HEK293 (cell line): ENCODE data around the gene ZBTB18.
"Not testable (repeated sequence)": the region's sequence is repeated elsewhere in the genome, so short reads cannot be mapped to it uniquely, and the experiment has no call there.

Experiments
- CTCF ChIA-PET: fragments of 350-600 bp; formaldehyde crosslinking; extraction: SDS; loops from one replicate; lab custom pipeline; 2021; ENCODE audit warnings: antibody characterized with exemption; lab: Yijun Ruan, JAX
- POLR2A ChIA-PET: fragments of 300-600 bp; formaldehyde crosslinking; extraction: SDS; loops from one replicate; lab custom pipeline; 2020; ENCODE audit warnings: antibody characterized with exemption, inconsistent platforms; lab: Yijun Ruan, JAX
- H3K27ac ChIP-seq: fragments of 200-500 bp; sonication (Bioruptor generic); 2 replicates; pipeline ENCODE4 v1.5.1; 2014; ENCODE audit warnings: low read depth, low read length, control low read depth, inconsistent platforms; ENCODE audit errors: extremely low read depth
- H3K36me3 ChIP-seq, 2 experiments: fragments of 200-500 bp in 1 of 2; sonication (Bioruptor generic) in 1 of 2; 1 replicate in 1 of 2; 2 replicates in 1 of 2; pipeline ENCODE4 v1.5.1; 2014 to 2017; ENCODE audit warnings: inconsistent platforms in 2 of 2, low read length in 2 of 2; ENCODE audit not compliant: control insufficient read depth in 2 of 2, insufficient read depth in 1 of 2
- H3K4me1 ChIP-seq: fragments of 200-500 bp; sonication (Bioruptor generic); 2 replicates; pipeline ENCODE4 v1.5.1; 2014; ENCODE audit warnings: mild to moderate bottlenecking, low read length, inconsistent platforms; ENCODE audit not compliant: control insufficient read depth, insufficient read depth
- H3K4me3 ChIP-seq: 2 replicates; pipeline ENCODE4 v1.5.1; 2011; ENCODE audit warnings: low read depth, mild to moderate bottlenecking, control low read depth, low read length, moderate library complexity
- H3K9me3 ChIP-seq: fragments of 200-500 bp; sonication (Bioruptor generic); 2 replicates; pipeline ENCODE4 v1.5.1; 2014; ENCODE audit warnings: low read depth, low read length, inconsistent platforms; ENCODE audit not compliant: control insufficient read depth, insufficient read depth
- GFI1B ChIP-seq: fragments of 450-650 bp; formaldehyde crosslinking; IDR thresholded peaks from 2 replicates; pipeline ENCODE4 v1.5.1; 2016; ENCODE audit warnings: missing biosample characterization, missing genetic modification characterization
- PRDM10 ChIP-seq: fragments of 450-650 bp; formaldehyde crosslinking; IDR thresholded peaks from 2 replicates; pipeline ENCODE4 v1.5.1; 2016; ENCODE audit warnings: missing biosample characterization, missing genetic modification characterization
- REPIN1 ChIP-seq: fragments of 450-650 bp; formaldehyde crosslinking; IDR thresholded peaks from 2 replicates; pipeline ENCODE4 v1.5.1; 2017; ENCODE audit warnings: missing biosample characterization, missing genetic modification characterization, low read depth
- SCRT2 ChIP-seq: fragments of 450-650 bp; formaldehyde crosslinking; IDR thresholded peaks from 2 replicates; pipeline ENCODE4 v1.5.1; 2016; ENCODE audit warnings: missing biosample characterization, missing genetic modification characterization
- YY1 ChIP-seq: fragments of 450-650 bp; formaldehyde crosslinking; IDR thresholded peaks from 2 replicates; pipeline ENCODE4 v1.5.1; 2018; ENCODE audit warnings: missing biosample characterization, missing genetic modification characterization
- ZBTB8A ChIP-seq: fragments of 450-650 bp; formaldehyde crosslinking; IDR thresholded peaks from 2 replicates; pipeline ENCODE4 v1.5.1; 2016; ENCODE audit warnings: missing biosample characterization, missing genetic modification characterization
- ZNF146 ChIP-seq: fragments of 450-650 bp; formaldehyde crosslinking; IDR thresholded peaks from 2 replicates; pipeline ENCODE4 v1.5.1; 2016; ENCODE audit warnings: missing biosample characterization, missing genetic modification characterization
- ZNF266 ChIP-seq: fragments of 450-650 bp; formaldehyde crosslinking; IDR thresholded peaks from 2 replicates; pipeline ENCODE4 v1.5.1; 2016; ENCODE audit warnings: missing biosample characterization, missing genetic modification characterization, low read depth
- ZNF324 ChIP-seq: fragments of 450-650 bp; formaldehyde crosslinking; IDR thresholded peaks from 2 replicates; pipeline ENCODE4 v1.5.1; 2016; ENCODE audit warnings: missing biosample characterization, missing genetic modification characterization
- ZNF341 ChIP-seq: fragments of 450-650 bp; formaldehyde crosslinking; IDR thresholded peaks from 2 replicates; pipeline ENCODE4; 2016; ENCODE audit warnings: low read depth, missing biosample characterization, missing genetic modification characterization
- ZNF350 ChIP-seq: fragments of 450-650 bp; formaldehyde crosslinking; IDR thresholded peaks from 2 replicates; pipeline ENCODE4 v1.5.0; 2017; ENCODE audit warnings: missing biosample characterization, mild to moderate bottlenecking, missing genetic modification characterization
- ZNF362 ChIP-seq: fragments of 450-650 bp; formaldehyde crosslinking; IDR thresholded peaks from 2 replicates; pipeline ENCODE4 v1.5.1; 2016; ENCODE audit warnings: missing biosample characterization, missing genetic modification characterization
- ZNF366 ChIP-seq: fragments of 450-650 bp; formaldehyde crosslinking; conservative IDR thresholded peaks from 2 replicates; pipeline ENCODE4 v1.5.1; 2016; ENCODE audit warnings: missing biosample characterization, missing genetic modification characterization
- ZNF394 ChIP-seq: fragments of 450-650 bp; formaldehyde crosslinking; IDR thresholded peaks from 2 replicates; pipeline ENCODE4 v1.5.1; 2016; ENCODE audit warnings: missing biosample characterization, missing genetic modification characterization, mild to moderate bottlenecking, moderate library complexity, borderline replicate concordance
- ZNF416 ChIP-seq: fragments of 450-650 bp; formaldehyde crosslinking; IDR thresholded peaks from 2 replicates; pipeline ENCODE4 v1.5.1; 2016; ENCODE audit warnings: missing biosample characterization, missing genetic modification characterization
- ZNF521 ChIP-seq: fragments of 450-650 bp; formaldehyde crosslinking; IDR thresholded peaks from 2 replicates; pipeline ENCODE4 v1.5.1; 2017; ENCODE audit warnings: missing biosample characterization, mild to moderate bottlenecking, missing genetic modification characterization
- ZNF580 ChIP-seq: fragments of 450-650 bp; formaldehyde crosslinking; IDR thresholded peaks from 2 replicates; pipeline ENCODE4 v1.5.1; 2016; ENCODE audit warnings: missing biosample characterization, missing genetic modification characterization
- ZNF645 ChIP-seq: fragments of 450-650 bp; formaldehyde crosslinking; IDR thresholded peaks from 2 replicates; pipeline ENCODE4; 2016; ENCODE audit warnings: missing biosample characterization, missing genetic modification characterization
- ZNF701 ChIP-seq: fragments of 450-650 bp; formaldehyde crosslinking; IDR thresholded peaks from 2 replicates; pipeline ENCODE4 v1.5.1; 2016; ENCODE audit warnings: missing biosample characterization, missing genetic modification characterization
- ZNF776 ChIP-seq: fragments of 450-650 bp; formaldehyde crosslinking; IDR thresholded peaks from 2 replicates; pipeline ENCODE4 v1.5.0; 2017; ENCODE audit warnings: missing biosample characterization, missing genetic modification characterization, borderline replicate concordance
- ZNF792 ChIP-seq: fragments of 450-650 bp; formaldehyde crosslinking; IDR thresholded peaks from 2 replicates; pipeline ENCODE4 v1.5.1; 2016; ENCODE audit warnings: missing biosample characterization, missing genetic modification characterization

ZBTB18 gene

GRCh38 chr1:244042293-244042692, 8.8 kb upstream of the ZBTB18 start:
- ChIA-PET CTCF (no interaction called here), POLR2A (interaction anchor here (0.5 kb wide), 1 partner anchor 197 kb away, joined by 3 read pairs; no protein-coding TSS in a partner anchor)
- Histone ChIP-seq H3K27ac (no peak overlapping the region), H3K36me3 (no peaks in the 10 kb centered on the region), H3K4me3 (no peak overlapping the region), H3K4me1 (no peaks in the 10 kb centered on the region), H3K9me3 (no peaks in the 10 kb centered on the region)
- no peak for TF ChIP-seq ZNF350 (tag by site-specific recombination)

- Histone ChIP-seq H3K4me3 (no peak overlapping the region), H3K36me3 (no peaks in the 10 kb centered on the region), H3K27ac (no peak overlapping the region), H3K4me1 (no peaks in the 10 kb centered on the region), H3K9me3 (no peaks in the 10 kb centered on the region)
- peak; percentile 52; the same call in 1 of the 2 replicates for TF ChIP-seq ZBTB8A (tag by site-specific recombination)
- TF ChIP-seq ZNF701: no peak
- ChIA-PET CTCF (no interaction called here), POLR2A (no interaction called here)
Observed at GRCh38 chr1:244044423-244044822, 6.7 kb upstream of the ZBTB18 start.

GRCh38 chr1:244046254-244046653, 4.8 kb upstream of the ZBTB18 start:
- H3K4me3 ChIP-seq, H3K27ac ChIP-seq, H3K36me3 ChIP-seq, H3K9me3 ChIP-seq, POLR2A ChIA-PET, H3K4me1 ChIP-seq: not testable (repeated sequence)
- CTCF ChIA-PET: interaction anchor here (1.5 kb wide), 1 partner anchor 226 kb away, joined by 4 read pairs; no protein-coding TSS in a partner anchor
- TF ChIP-seq ZNF146 (tag by site-specific recombination): 0 out of 2 replicates have a peak, but pooled peaks have one; percentile 8

GRCh38 chr1:244046907-244047611, 4.0 kb upstream of the ZBTB18 start:
- peak overlapping the region; percentile 93 for H3K27ac ChIP-seq
- no peaks in the 10 kb centered on the region for H3K36me3 ChIP-seq
- no peaks in the 10 kb centered on the region for H3K9me3 ChIP-seq
- POLR2A ChIA-PET: interaction anchor here (0.7 to 1.9 kb wide), 9 partner anchors 98 to 791 kb away, joined by 3 to 9 read pairs (median 4); partner anchors contain the start of genes CEP170 and SDCCAG8
- H3K4me3 ChIP-seq: peak overlapping the region; percentile 82
- H3K4me1 ChIP-seq: peaks cover 11% of the 10 kb centered on the region
- CTCF ChIA-PET: interaction anchor here (0.6 to 0.7 kb wide), 2 partner anchors 8 to 82 kb away, joined by 3 read pairs; no protein-coding TSS in a partner anchor
- TF ChIP-seq ZNF416 (tag by site-specific recombination) (no peak), ZNF394 (tag by site-specific recombination) (0 out of 2 replicates have a peak, but pooled peaks have one; percentile 10), ZNF580 (no peak), REPIN1 (tag by site-specific recombination) (no peak), ZNF776 (tag by site-specific recombination) (no peak), ZNF521 (tag by site-specific recombination) (no peak), ZNF366 (tag by site-specific recombination) (0 out of 2 replicates have a peak, but pooled peaks have one; percentile 8), ZNF645 (tag by site-specific recombination) (no peak), YY1 (tag by site-specific recombination) (0 out of 2 replicates have a peak, but pooled peaks have one; percentile 43), ZNF266 (tag by site-specific recombination) (peak; percentile 22; the same call in 1 of the 2 replicates), GFI1B (0 out of 2 replicates have a peak, but pooled peaks have one; percentile 4), ZNF362 (tag by site-specific recombination) (peak; percentile 68; the same call in 1 of the 2 replicates), PRDM10 (tag by site-specific recombination) (no peak), ZNF324 (peak; percentile 32; the same call in 1 of the 2 replicates), SCRT2 (tag by site-specific recombination) (peak; percentile 95), ZNF341 (tag by site-specific recombination) (no peak), ZNF792 (no peak)
